H9 (cell line): ENCODE data around the gene TOMM70. TPM values are rescaled to one million over a fixed set of nuclear protein-coding genes. Genes with fewer than 3 reads are reported as not detected.
A peak's percentile ranks its signal among the peaks of the same experiment; 100 is the strongest.

Experiments used
- DNase-seq: peaks from one replicate; pipeline ENCODE4 v3.0.0-alpha.2; 2017
- H2AFZ ChIP-seq: one replicate; pipeline ENCODE4 v1.6.1; 2013; ENCODE audit warnings: mild to moderate bottlenecking, low read length, control low read depth, moderate library complexity
- H2AK5ac ChIP-seq: 2 replicates; pipeline ENCODE4 v1.6.1; 2013; ENCODE audit warnings: low read length, control low read depth, mixed read lengths; ENCODE audit not compliant: insufficient read length
- H2BK120ac ChIP-seq: one replicate; pipeline ENCODE4 v1.6.1; 2013; ENCODE audit warnings: low read depth, mild to moderate bottlenecking, low read length, control low read depth, inconsistent platforms; ENCODE audit not compliant: poor library complexity, severe bottlenecking
- H2BK12ac ChIP-seq: 2 replicates; pipeline ENCODE4 v1.6.1; 2013; ENCODE audit warnings: low read length, control low read depth, mixed read lengths, low read depth; ENCODE audit not compliant: insufficient read length
- H2BK15ac ChIP-seq: 2 replicates; pipeline ENCODE4 v1.6.1; 2013; ENCODE audit warnings: low read depth, low read length, control low read depth
- H2BK20ac ChIP-seq: one replicate; pipeline ENCODE4 v1.6.1; 2013; ENCODE audit warnings: low read depth, mild to moderate bottlenecking, low read length, control low read depth, inconsistent platforms; ENCODE audit not compliant: poor library complexity, severe bottlenecking
- H2BK5ac ChIP-seq: 2 replicates; pipeline ENCODE4 v1.6.1; 2013; ENCODE audit warnings: low read length, control low read depth, mixed read lengths; ENCODE audit not compliant: insufficient read length
- H3K14ac ChIP-seq: 2 replicates; pipeline ENCODE4 v1.6.1; 2013; ENCODE audit warnings: low read length, control low read depth; ENCODE audit not compliant: insufficient read depth
- H3K18ac ChIP-seq: 2 replicates; pipeline ENCODE4 v1.6.1; 2013; ENCODE audit warnings: low read depth, mild to moderate bottlenecking, mixed read lengths, low read length, control low read depth; ENCODE audit not compliant: insufficient read length
- H3K23ac ChIP-seq: 2 replicates; pipeline ENCODE4 v1.6.1; 2013; ENCODE audit warnings: low read length, control low read depth, mixed read lengths, low read depth; ENCODE audit not compliant: insufficient read length
- H3K23me2 ChIP-seq: 2 replicates; pipeline ENCODE4 v1.6.1; 2013; ENCODE audit warnings: low read depth, mild to moderate bottlenecking, mixed read lengths, low read length, control low read depth; ENCODE audit not compliant: insufficient read length, poor library complexity, severe bottlenecking
- H3K27ac ChIP-seq: 2 replicates; pipeline ENCODE4 v1.5.1; 2013; ENCODE audit warnings: low read length, control low read depth, mixed read lengths, low read depth; ENCODE audit not compliant: insufficient read length
- H3K27me3 ChIP-seq: 2 replicates; pipeline ENCODE4 v1.6.1; 2013; ENCODE audit warnings: low read length, control low read depth, inconsistent platforms; ENCODE audit not compliant: insufficient read depth
- H3K4ac ChIP-seq: 2 replicates; pipeline ENCODE4 v1.6.1; 2013; ENCODE audit warnings: low read depth, mild to moderate bottlenecking, control low read depth, inconsistent platforms, low read length, moderate library complexity
- H3K4me1 ChIP-seq: 2 replicates; pipeline ENCODE4 v1.6.1; 2013; ENCODE audit warnings: low read length, control low read depth, inconsistent platforms; ENCODE audit not compliant: insufficient read depth
- H3K4me2 ChIP-seq: 2 replicates; pipeline ENCODE4 v1.6.1; 2013; ENCODE audit warnings: low read length, control low read depth, mixed read lengths; ENCODE audit not compliant: insufficient read length, insufficient read depth
- H3K56ac ChIP-seq: 2 replicates; pipeline ENCODE4 v1.6.1; 2013; ENCODE audit warnings: low read depth, mild to moderate bottlenecking, mixed read lengths, low read length, control low read depth; ENCODE audit not compliant: insufficient read length
- H3K79me1 ChIP-seq: 2 replicates; pipeline ENCODE4 v1.6.1; 2013; ENCODE audit warnings: low read depth, mild to moderate bottlenecking, moderate library complexity, low read length, control low read depth, inconsistent platforms; ENCODE audit not compliant: insufficient read depth, poor library complexity, severe bottlenecking
- H3K79me2 ChIP-seq: 2 replicates; pipeline ENCODE4 v1.6.1; 2013; ENCODE audit warnings: low read length, control low read depth, inconsistent platforms; ENCODE audit not compliant: insufficient read depth
- H3K9ac ChIP-seq: 2 replicates; pipeline ENCODE4 v1.6.1; 2013; ENCODE audit warnings: low read length, control low read depth, mixed read lengths; ENCODE audit not compliant: insufficient read length; ENCODE audit errors: extremely low read depth
- H3K9me3 ChIP-seq: one replicate; pipeline ENCODE4 v1.6.1; 2013; ENCODE audit warnings: low read depth, low read length, inconsistent platforms; ENCODE audit not compliant: control insufficient read depth
- H3T11ph ChIP-seq: one replicate; pipeline ENCODE4 v1.6.1; 2013; ENCODE audit warnings: mild to moderate bottlenecking, low read length, control low read depth, inconsistent platforms
- H4K20me1 ChIP-seq: one replicate; pipeline ENCODE4 v1.6.1; 2013; ENCODE audit not compliant: control insufficient read depth, insufficient read length, insufficient read depth
- H4K5ac ChIP-seq: 2 replicates; pipeline ENCODE4 v1.6.1; 2013; ENCODE audit warnings: low read depth, mild to moderate bottlenecking, mixed read lengths, low read length, control low read depth; ENCODE audit not compliant: insufficient read length
- H4K8ac ChIP-seq: replicated peaks from 2 replicates; pipeline ENCODE4 v1.6.1; 2013; ENCODE audit warnings: low read length, control low read depth, mixed read lengths, low read depth; ENCODE audit not compliant: insufficient read length
- H4K91ac ChIP-seq: 2 replicates; pipeline ENCODE4 v1.6.1; 2013; ENCODE audit warnings: low read depth, mild to moderate bottlenecking, moderate library complexity, mixed read lengths, low read length, control low read depth; ENCODE audit not compliant: insufficient read length
- H3K27ac Mint-ChIP-seq, 3 experiments: 2 replicates in 2 of 3; 3 replicates in 1 of 3; pipeline ENCODE4 v1.8.0; 2020 to 2021; ENCODE audit warnings: mixed read lengths in 3 of 3, mild to moderate bottlenecking in 1 of 3, moderate library complexity in 1 of 3
- H3K27me3 Mint-ChIP-seq: 2 replicates; pipeline ENCODE4 v1.8.0; 2021; ENCODE audit warnings: low read depth, mild to moderate bottlenecking, moderate library complexity, mixed read lengths
- H3K36me3 Mint-ChIP-seq, 3 experiments: 2 replicates in 2 of 3; 3 replicates in 1 of 3; pipeline ENCODE4 v1.8.0; 2020 to 2021; ENCODE audit warnings: low read depth in 3 of 3, mixed read lengths in 3 of 3; ENCODE audit not compliant: insufficient read depth in 1 of 3
- H3K4me1 Mint-ChIP-seq, 2 experiments: 2 replicates each; pipeline ENCODE4 v1.8.0; 2020; ENCODE audit warnings: mixed read lengths in 2 of 2
- H3K4me3 Mint-ChIP-seq, 2 experiments: 2 replicates in 1 of 2; 3 replicates in 1 of 2; pipeline ENCODE4 v1.8.0; 2020 to 2021; ENCODE audit warnings: mild to moderate bottlenecking in 2 of 2, mixed read lengths in 2 of 2, moderate library complexity in 1 of 2
- H3K9me3 Mint-ChIP-seq, 2 experiments: 2 replicates in 1 of 2; 3 replicates in 1 of 2; pipeline ENCODE4 v1.8.0; 2020; ENCODE audit warnings: mild to moderate bottlenecking in 2 of 2, mixed read lengths in 2 of 2, moderate library complexity in 1 of 2
- WGBS: extraction: QIAGEN DNeasy Blood & Tissue Kit; methylation state at CpG from one replicate; pipeline ENCODE4 v1.1.7; 2013; ENCODE audit warnings: missing lambda C conversion rate, low lambda C conversion rate, mixed read lengths; ENCODE audit not compliant: insufficient read length; ENCODE audit errors: extremely low coverage; 5-methylcytosine and 5-hydroxymethylcytosine counted together
- total RNA-seq: library from RNA; stranded (reverse); gene quantifications from 2 replicates; pipeline ENCODE4 v1.2.1, GENCODE V29; 2021
- TF ChIP-seq, protein P1 (sequence below): fragments of 200-600 bp; sonication (generic); conservative IDR thresholded peaks from 3 replicates; pipeline ENCODE4 v1.8.0; 2021; ENCODE audit warnings: antibody characterized with exemption, mild to moderate bottlenecking

Gene TOMM70
- total RNA-seq, 1 experiment from 2014 or later = 53.0 TPM

DNA sequence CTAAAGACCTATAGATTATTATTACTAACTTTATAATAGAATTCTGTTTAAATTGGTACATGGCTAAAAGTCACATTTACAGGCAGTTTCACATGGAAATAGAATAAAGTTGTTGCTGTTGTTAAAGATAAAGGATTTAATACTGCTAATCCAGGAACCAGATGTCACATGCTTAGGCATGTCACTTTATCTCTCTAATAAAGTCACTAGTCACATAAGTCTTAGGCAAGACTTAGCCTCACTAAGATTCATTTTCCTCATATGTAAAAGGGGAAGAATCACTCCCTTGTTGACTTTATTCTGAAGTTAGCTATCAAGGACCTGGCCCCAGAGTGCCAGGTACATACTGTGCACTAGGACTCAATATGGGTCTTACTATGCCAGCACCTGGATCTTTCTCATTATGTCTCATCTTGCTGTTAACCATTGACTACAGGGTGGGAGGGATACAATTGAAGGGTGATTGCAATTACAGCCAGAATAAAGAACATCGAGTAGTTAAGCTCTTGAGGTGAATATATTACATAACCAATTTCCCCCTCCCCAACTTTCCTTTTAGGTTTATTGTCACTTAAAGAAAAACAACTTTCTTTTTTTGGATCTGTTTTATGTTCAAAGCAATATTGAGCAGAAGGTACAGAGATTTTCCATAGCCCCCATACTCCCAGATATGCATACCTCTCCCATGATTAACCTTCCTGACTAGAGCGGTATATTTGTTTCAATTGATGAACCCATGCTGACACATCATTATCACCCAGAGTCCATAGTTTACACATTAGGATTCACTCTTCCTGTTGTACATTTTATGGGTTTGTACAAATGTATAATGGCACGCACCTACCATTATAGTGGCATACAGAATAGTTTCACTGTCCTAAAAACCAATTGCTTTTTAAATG, 37.1 kb upstream of the TOMM70 start:
- DNase-seq = no peak
- H3K27ac ChIP-seq = no peak overlapping the region
- no peak overlapping the region for H3K23ac ChIP-seq
- no peaks in the 10 kb centered on the region for H4K20me1 ChIP-seq
- no peak overlapping the region for H2AFZ ChIP-seq
- H3K27me3 ChIP-seq = no peaks in the 10 kb centered on the region
- H3K4me1 ChIP-seq = no peaks in the 10 kb centered on the region
- Mint-ChIP-seq H3K9me3 (peaks cover 19 to 28% of the 10 kb centered on the region in 2 experiments; a peak in 4 of 5 replicates), H3K4me1 (peaks cover 9 to 12% of the 10 kb centered on the region in 2 experiments), H3K27me3 (no peaks in the 10 kb centered on the region), H3K27ac (peak overlapping the region in 1 of 3 experiments; percentile 35; a peak in 1 of 7 replicates), H3K4me3 (no peak overlapping the region), H3K36me3 (peaks cover 21 to 34% (median 29%) of the 10 kb centered on the region in 3 experiments)
- no peak overlapping the region for H2BK120ac ChIP-seq
- H3K18ac ChIP-seq = no peak overlapping the region
- TF ChIP-seq, protein P1, sequence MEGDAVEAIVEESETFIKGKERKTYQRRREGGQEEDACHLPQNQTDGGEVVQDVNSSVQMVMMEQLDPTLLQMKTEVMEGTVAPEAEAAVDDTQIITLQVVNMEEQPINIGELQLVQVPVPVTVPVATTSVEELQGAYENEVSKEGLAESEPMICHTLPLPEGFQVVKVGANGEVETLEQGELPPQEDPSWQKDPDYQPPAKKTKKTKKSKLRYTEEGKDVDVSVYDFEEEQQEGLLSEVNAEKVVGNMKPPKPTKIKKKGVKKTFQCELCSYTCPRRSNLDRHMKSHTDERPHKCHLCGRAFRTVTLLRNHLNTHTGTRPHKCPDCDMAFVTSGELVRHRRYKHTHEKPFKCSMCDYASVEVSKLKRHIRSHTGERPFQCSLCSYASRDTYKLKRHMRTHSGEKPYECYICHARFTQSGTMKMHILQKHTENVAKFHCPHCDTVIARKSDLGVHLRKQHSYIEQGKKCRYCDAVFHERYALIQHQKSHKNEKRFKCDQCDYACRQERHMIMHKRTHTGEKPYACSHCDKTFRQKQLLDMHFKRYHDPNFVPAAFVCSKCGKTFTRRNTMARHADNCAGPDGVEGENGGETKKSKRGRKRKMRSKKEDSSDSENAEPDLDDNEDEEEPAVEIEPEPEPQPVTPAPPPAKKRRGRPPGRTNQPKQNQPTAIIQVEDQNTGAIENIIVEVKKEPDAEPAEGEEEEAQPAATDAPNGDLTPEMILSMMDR = no peak
- H2BK5ac ChIP-seq = no peak overlapping the region
- H3K79me2 ChIP-seq = no peaks in the 10 kb centered on the region
- no peak overlapping the region for H4K8ac ChIP-seq
- H3K23me2 ChIP-seq = no peaks in the 10 kb centered on the region
- no peaks in the 10 kb centered on the region for H3K9me3 ChIP-seq
- no CpG with 5 or more reads among the region's 3 CpGs for WGBS
- no peak overlapping the region for H3K9ac ChIP-seq
- no peak overlapping the region for H2BK15ac ChIP-seq
- no peak overlapping the region for H2BK12ac ChIP-seq
- H3K79me1 ChIP-seq = no peaks in the 10 kb centered on the region
- no peak overlapping the region for H3T11ph ChIP-seq
- no peak overlapping the region for H2AK5ac ChIP-seq
- no peak overlapping the region for H4K91ac ChIP-seq
- no peak overlapping the region for H2BK20ac ChIP-seq
- no peak overlapping the region for H4K5ac ChIP-seq
- H3K4me2 ChIP-seq = no peak overlapping the region
- no peak overlapping the region for H3K14ac ChIP-seq
- H3K4ac ChIP-seq = no peak overlapping the region
- no peak overlapping the region for H3K56ac ChIP-seq
